Activated B cell treated with CpG ODN at 0.5 μM for 24 hours (primary cell): ENCODE results near the gene ANKRD13C. TPM values are rescaled to one million over a fixed set of nuclear protein-coding genes. Genes with fewer than 3 reads are reported as not detected.

Source experiments
- ATAC-seq: fragments of 200-7000 bp; cut with Tn5 transposase; one replicate; pipeline ENCODE4 v1.10.0; 2021; ENCODE audit warnings: low read depth, mild to moderate bottlenecking, moderate library complexity
- CTCF ChIA-PET: fragments of 350-600 bp; sonication (Branson Sonifier 250); formaldehyde crosslinking; loops from one replicate; lab custom pipeline; 2021; ENCODE audit warnings: antibody characterized with exemption; lab: Charles Lee
- POLR2A ChIA-PET: fragments of 350-600 bp; sonication (Branson Sonifier 250); formaldehyde crosslinking; loops from one replicate; lab custom pipeline; 2021; ENCODE audit warnings: antibody characterized with exemption; lab: Charles Lee
- DNase-seq: peaks from one replicate; pipeline ENCODE4 v3.0.0; 2022
- H3K27ac Mint-ChIP-seq: one replicate; pipeline ENCODE4 v1.8.0; 2020; ENCODE audit warnings: mixed read lengths
- H3K27me3 Mint-ChIP-seq: one replicate; pipeline ENCODE4 v1.8.0; 2021; ENCODE audit warnings: mixed read lengths
- H3K36me3 Mint-ChIP-seq: one replicate; pipeline ENCODE4 v1.8.0; 2021; ENCODE audit warnings: low read depth, mixed read lengths
- H3K4me1 Mint-ChIP-seq: one replicate; pipeline ENCODE4 v1.8.0; 2021; ENCODE audit warnings: mixed read lengths
- H3K4me3 Mint-ChIP-seq: one replicate; pipeline ENCODE4 v1.8.0; 2020; ENCODE audit warnings: mild to moderate bottlenecking, mixed read lengths
- H3K9me3 Mint-ChIP-seq: one replicate; pipeline ENCODE4 v1.8.0; 2020; ENCODE audit warnings: mixed read lengths
- intact Hi-C: fragments of 100-400 bp; cut with micrococcal nuclease; formaldehyde crosslinking; loops from one replicate; pipeline ENCODE4 v1.15.1; 2024
- total RNA-seq: library from RNA; stranded (reverse); gene quantifications from 2 replicates; pipeline ENCODE4 v1.2.3, GENCODE V29; 2022
- TF ChIP-seq, protein P1 (sequence below): fragments of 200-600 bp; IDR thresholded peaks from one replicate; pipeline ENCODE4 v1.8.0; 2022; ENCODE audit warnings: antibody characterized with exemption, mild to moderate bottlenecking

Gene ANKRD13C
- total RNA-seq, 1 donor from 2014 or later, result 21.2 TPM

DNA sequence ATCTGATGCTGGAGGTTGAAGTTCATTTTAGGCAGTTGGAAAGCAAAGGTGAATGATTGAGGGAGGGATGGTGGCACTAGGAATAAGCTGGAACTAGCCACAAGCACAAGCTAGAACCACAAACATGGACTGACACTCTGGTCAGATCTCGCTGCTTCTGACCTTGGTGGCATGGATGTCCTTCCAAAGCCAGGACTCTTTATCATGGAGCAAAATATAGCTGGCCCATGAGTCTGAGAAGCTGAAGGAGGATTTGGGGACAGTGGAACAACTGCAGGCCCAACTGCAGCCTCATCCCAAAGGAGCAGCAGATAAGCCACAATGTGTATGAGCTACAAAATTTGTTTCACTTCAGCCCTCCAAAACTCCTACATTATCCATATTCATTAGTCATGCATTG lies 97.9 kb downstream of the ANKRD13C start:
- ATAC-seq, result no peak
- ChIA-PET CTCF (no interaction called here), POLR2A (no interaction called here)
- H3K4me3 Mint-ChIP-seq, result no peak overlapping the region
- TF ChIP-seq, protein P1, sequence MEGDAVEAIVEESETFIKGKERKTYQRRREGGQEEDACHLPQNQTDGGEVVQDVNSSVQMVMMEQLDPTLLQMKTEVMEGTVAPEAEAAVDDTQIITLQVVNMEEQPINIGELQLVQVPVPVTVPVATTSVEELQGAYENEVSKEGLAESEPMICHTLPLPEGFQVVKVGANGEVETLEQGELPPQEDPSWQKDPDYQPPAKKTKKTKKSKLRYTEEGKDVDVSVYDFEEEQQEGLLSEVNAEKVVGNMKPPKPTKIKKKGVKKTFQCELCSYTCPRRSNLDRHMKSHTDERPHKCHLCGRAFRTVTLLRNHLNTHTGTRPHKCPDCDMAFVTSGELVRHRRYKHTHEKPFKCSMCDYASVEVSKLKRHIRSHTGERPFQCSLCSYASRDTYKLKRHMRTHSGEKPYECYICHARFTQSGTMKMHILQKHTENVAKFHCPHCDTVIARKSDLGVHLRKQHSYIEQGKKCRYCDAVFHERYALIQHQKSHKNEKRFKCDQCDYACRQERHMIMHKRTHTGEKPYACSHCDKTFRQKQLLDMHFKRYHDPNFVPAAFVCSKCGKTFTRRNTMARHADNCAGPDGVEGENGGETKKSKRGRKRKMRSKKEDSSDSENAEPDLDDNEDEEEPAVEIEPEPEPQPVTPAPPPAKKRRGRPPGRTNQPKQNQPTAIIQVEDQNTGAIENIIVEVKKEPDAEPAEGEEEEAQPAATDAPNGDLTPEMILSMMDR, result no peak
- H3K4me1 Mint-ChIP-seq, result no peaks in the 10 kb centered on the region
- intact Hi-C loops, result loop anchor here (10.0 kb wide), 1 partner anchor 258 kb away; no protein-coding TSS in a partner anchor
- H3K27me3 Mint-ChIP-seq, result no peaks in the 10 kb centered on the region
- H3K9me3 Mint-ChIP-seq, result no peaks in the 10 kb centered on the region
- no peak for DNase-seq
- peaks cover 25% of the 10 kb centered on the region for H3K36me3 Mint-ChIP-seq
- no peak overlapping the region for H3K27ac Mint-ChIP-seq

DNA sequence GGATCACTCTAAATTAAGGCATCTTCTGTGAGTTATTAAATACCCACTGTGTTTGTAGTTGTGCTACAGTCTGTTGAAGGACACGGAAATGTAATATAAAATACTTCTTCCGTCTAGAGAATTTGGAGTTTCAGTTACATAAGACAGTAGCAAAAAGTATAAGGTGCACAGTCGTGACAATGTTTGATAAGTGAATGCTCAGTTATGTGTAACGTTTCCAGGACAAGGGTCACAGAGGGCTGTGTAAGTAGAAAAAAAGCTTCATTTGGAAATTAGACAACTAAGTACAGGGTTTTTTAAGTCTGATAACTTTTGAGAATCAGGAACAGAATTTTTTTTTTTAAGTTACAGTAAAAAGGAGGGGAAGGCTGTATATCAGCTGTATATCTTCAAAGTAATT lies 105.8 kb downstream of the ANKRD13C start:
- Mint-ChIP-seq H3K27me3 (no peaks in the 10 kb centered on the region), H3K27ac (no peak overlapping the region), H3K9me3 (no peaks in the 10 kb centered on the region), H3K4me1 (no peaks in the 10 kb centered on the region), H3K36me3 (peaks cover 91% of the 10 kb centered on the region), H3K4me3 (no peak overlapping the region)
- CTCF ChIA-PET, result no interaction called here
- ATAC-seq (no peak), DNase-seq (no peak)
- POLR2A ChIA-PET, result no interaction called here
- TF ChIP-seq, protein P1, result no peak
- intact Hi-C loops, result no loop called here

DNA sequence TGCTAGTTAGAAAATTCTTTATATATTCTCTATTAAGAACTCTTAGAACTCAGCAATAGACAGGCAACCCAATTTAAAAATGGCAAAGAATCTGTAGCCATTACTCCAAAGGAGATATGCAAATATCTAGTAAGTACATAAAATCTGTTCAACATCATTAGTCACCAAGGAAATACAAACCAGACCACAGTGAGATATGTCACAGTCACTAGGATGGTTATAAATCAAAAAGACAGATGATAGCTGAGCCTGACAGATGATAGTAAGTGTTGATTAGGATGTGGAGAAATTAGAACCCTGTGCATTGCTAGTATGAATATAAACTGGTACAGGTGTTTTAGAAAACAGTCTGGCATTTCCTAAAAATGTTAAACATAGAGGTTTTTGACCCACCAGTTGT lies 106.8 kb downstream of the ANKRD13C start:
- DNase-seq (no peak), ATAC-seq (no peak)
- ChIA-PET POLR2A (no interaction called here), CTCF (no interaction called here)
- Mint-ChIP-seq H3K27me3 (no peaks in the 10 kb centered on the region), H3K4me1 (no peaks in the 10 kb centered on the region), H3K4me3 (no peak overlapping the region), H3K36me3 (peaks cover 91% of the 10 kb centered on the region), H3K9me3 (no peaks in the 10 kb centered on the region), H3K27ac (no peak overlapping the region)
- TF ChIP-seq, protein P1, result no peak
- intact Hi-C loops, result no loop called here

DNA sequence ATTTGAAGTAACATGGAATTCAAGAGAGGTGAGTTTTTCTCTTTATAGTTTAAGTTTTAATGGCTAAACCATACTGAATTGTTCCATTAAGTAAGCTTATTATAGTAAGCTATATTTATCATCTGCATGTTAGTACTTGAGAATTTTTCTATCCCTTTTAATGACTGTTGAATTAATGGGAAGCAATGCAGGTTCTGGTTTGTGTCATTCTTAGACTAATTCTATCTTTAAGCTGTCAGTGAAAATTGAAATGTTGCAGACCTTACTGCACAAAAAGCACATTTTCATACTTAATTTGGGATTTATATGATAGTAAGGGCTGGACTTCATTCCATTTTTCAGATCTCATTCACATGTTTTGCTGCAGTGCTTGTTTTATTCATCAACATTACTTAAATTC lies 107.4 kb downstream of the ANKRD13C start:
- ChIA-PET CTCF (no interaction called here), POLR2A (no interaction called here)
- peaks cover 93% of the 10 kb centered on the region for H3K36me3 Mint-ChIP-seq

DNA sequence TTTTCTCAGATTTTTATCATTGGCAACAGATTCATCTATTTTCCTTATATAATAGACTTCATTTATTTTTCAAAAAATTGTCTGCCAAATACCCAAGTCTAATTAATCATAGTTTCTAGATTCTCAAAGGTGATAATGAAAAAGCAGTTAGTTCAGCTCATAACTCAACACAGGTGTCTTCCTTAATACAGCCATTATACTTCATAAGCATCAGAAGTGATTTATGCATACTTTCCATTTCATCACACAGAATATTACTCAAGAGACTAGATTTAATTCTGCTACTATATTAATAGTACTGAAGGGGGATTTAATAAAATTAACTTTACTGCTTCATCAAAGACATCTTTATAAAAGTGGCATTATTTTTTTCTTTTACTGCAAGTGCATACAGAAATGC lies 114.6 kb downstream of the ANKRD13C start:
- CTCF ChIA-PET, result no interaction called here
- POLR2A ChIA-PET, result no interaction called here
- DNase-seq (no peak), ATAC-seq (no peak)
- Mint-ChIP-seq H3K9me3 (no peaks in the 10 kb centered on the region), H3K4me1 (no peaks in the 10 kb centered on the region), H3K4me3 (no peak overlapping the region), H3K36me3 (peaks cover 85% of the 10 kb centered on the region), H3K27ac (no peak overlapping the region), H3K27me3 (no peaks in the 10 kb centered on the region)
- TF ChIP-seq, protein P1, result no peak
- intact Hi-C loops, result loop anchor here (2.0 kb wide), 1 partner anchor 15 kb away; no protein-coding TSS in a partner anchor

More for the DNA sequence above, 107.4 kb downstream of the ANKRD13C start:
- Mint-ChIP-seq H3K9me3 (no peaks in the 10 kb centered on the region), H3K4me3 (no peak overlapping the region), H3K27ac (no peak overlapping the region), H3K4me1 (no peaks in the 10 kb centered on the region), H3K27me3 (no peaks in the 10 kb centered on the region)
- TF ChIP-seq, protein P1, result no peak
- DNase-seq, result no peak
- no peak for ATAC-seq
- intact Hi-C loops, result no loop called here
